Cerebellar cortex (tissue), 1 donor: ENCODE measurements around the gene CCDC174.

Source experiments
- DNase-seq: peaks from one replicate; pipeline ENCODE4 v3.0.0-alpha.2; 2015; ENCODE audit warnings: low spot score

The CCDC174 gene

DNA sequence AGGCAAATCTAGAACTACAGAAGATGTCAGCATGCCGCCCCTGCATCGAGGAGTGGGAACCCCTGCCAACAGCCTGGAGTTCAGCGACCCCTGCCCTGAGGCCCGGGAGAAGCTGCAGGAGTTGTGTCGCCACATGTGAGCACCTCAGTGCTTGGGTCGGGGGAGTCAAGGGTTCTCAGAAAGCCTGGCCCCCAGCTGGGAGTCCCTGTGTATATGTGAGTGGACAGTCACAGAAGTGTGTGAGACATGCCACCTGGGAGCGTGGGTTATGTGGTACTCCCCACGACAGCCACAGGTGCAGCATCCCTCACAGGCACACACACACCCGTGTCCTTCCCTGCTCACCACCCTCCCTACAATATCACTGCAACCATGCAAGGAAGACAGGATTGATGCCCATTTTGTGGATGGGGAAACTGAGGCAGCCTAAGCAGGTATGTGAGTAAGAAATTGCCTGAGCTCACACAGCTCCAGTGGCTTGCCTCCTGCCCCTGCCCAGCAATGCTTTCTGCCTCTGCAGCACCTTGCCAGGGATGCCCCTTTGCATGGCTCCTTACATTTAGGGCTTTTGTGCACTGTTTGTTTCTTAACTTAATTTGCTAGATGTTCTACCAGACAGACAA lies 51.7 kb downstream of the CCDC174 start:
- no peak for DNase-seq

DNA sequence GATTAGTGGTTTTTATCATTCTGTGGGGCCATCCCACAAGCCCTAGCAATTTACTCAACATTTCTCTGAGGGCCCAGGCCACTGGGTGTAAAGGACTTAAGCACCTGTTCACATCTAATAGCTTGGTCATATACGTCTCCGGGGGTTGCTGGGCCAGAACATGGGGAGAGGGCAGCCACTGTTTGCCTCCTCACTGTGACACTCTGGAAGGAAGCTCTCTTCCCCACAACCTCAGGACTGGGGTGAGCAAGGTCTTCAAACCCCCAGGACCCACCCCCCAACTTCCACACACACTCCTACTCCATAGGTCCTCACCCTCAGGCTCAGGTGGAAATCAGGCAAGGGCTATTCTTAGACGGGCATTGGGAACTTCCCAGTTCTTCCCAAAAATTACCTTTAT lies 52.2 kb downstream of the CCDC174 start:
- DNase-seq: no peak

DNA sequence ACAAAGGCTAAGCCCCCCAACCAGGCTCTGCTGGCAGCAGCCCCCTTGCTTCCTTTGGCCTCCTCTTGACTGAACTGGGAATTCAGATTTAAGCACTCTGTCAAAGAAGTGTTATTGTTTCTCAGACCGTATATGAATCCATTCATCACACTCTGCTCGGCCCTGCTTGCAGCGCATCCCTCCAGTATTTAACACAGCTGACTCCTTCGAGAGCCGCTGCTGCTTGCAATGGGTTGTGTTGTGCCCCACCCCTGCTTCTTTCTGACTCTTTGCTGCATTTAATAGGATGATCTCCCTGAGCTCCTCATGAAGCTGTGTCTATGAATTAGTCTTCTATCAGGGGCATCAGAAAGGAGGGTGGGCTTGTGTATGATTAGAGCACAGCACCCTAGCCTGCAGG lies 54.5 kb downstream of the CCDC174 start:
- DNase-seq: no peak

DNA sequence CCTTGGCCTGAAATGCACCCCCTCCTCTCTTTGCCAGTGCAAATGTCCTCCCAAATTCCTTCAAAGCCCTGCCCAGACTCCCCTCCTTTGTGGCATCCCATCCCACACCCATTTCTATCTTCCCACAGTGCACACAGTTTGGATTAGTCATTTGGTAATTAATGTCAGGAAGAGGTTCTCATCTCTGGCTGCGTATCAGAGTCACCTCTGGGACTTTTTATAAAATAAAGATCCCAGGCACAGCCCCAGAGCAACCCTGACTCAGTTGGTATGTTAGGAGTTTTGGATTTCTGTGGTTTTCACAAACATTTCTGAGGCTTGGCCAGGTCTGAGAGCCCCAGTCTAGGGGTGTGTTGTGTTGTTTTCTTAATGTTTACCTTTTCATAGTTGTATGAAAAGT lies 65.0 kb downstream of the CCDC174 start:
- no peak for DNase-seq

DNA sequence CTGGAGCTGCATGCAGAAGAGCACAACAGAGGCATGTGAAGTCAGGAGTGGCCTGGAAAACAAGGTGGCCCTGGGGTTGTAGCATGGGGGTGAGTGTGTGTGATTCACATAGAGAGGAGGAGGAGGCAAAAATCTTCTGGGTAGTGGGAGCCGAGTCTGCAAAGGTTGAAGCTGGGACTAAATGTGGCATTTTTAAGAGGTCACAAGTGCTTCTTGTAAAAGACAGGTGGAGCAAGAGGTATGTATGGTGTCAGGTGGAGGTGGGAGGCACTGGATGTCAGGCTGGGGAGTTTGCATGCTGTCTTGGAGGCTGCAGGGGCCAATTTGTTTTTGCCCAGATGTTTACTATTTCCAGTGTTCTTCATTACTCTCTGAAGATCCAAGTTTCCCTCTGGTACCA lies 65.7 kb downstream of the CCDC174 start:
- DNase-seq: no peak

GRCh38 chr3:14718539-14718938 lies 67.0 kb downstream of the CCDC174 start:
- DNase-seq: no peak

- no peak for DNase-seq
Observed at GRCh38 chr3:14719006-14719405, 67.4 kb downstream of the CCDC174 start.

GRCh38 chr3:14721126-14721864 lies 69.7 kb downstream of the CCDC174 start:
- DNase-seq: no peak
